ENCODE data around the gene COG6.
A peak's percentile ranks its signal among the peaks of the same experiment; 100 is the strongest.

Gene COG6

DNA sequence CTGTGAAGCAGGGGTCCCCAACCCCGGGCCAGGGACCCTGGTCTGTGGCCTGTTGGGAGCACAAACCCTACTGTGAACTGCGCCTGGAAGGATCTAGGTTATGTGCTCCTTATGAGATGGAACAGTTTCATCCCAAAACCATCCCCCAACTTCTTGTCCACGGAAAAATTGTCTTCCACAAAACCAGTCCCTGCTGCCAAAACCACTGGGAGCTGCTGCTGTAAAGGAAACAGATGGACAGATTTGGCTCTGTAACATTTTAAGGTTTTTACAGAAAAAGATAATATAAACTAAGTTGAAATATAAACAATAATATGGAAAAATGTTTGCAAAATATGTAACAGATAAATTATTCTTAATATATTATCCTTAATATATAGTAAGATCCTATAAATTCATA, 73.7 kb downstream of the COG6 start:
- Mint-ChIP-seq H3K9me3 (no peaks in the 10 kb centered on the region), H3K27ac (no peak overlapping the region), H3K4me1 (no peaks in the 10 kb centered on the region), H3K27me3 (no peaks in the 10 kb centered on the region), H3K4me3 (no peak overlapping the region)
- no peak for DNase-seq
- ATAC-seq: no peak

DNA sequence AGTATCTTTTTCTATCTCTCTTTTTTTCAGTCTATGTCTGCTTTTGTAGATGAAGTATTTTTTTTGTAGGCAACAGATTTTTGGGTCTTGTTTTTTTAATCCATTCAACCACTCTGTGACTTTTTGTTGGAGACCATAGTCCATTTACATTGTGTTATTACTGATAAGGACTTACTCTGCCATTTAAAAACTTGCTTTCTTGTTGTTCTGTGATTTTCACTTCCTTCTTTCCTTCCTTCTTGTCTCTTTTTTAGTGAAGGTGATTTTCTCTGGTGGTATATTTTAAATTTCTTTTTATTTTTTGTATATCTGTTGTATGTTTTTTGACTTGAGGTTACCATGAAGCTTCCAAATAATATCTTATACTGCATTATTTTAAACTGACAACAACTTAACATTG, 79.5 kb downstream of the COG6 start:
- H3K9me3 Mint-ChIP-seq: no peaks in the 10 kb centered on the region
- DNase-seq: no peak
- H3K27me3 Mint-ChIP-seq: no peaks in the 10 kb centered on the region
- no peak for ATAC-seq
- no peak overlapping the region for H3K27ac Mint-ChIP-seq
- H3K4me1 Mint-ChIP-seq: no peaks in the 10 kb centered on the region
- no peak overlapping the region for H3K4me3 Mint-ChIP-seq

DNA sequence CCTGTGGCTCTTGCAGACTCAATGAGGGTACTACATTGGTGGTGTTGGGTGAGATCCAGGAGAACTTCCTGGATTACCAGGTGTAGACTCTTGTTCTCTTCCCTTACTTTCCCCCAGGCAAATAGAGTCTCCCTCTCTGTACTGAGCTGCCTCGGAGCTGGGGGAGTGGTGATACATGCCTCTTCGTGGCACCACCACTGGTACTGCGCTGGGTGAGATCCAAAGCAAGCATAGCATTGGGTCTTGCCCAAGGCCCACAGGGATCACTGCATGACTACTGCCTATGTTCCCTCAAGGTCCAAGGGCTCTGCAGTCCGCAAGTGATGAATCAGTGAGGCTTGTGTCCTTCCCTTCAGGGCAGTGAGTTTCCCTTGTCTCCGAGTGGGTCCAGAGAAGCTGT, 81.6 kb downstream of the COG6 start:
- Mint-ChIP-seq H3K27me3 (no peaks in the 10 kb centered on the region), H3K27ac (no peak overlapping the region), H3K4me1 (no peaks in the 10 kb centered on the region), H3K4me3 (no peak overlapping the region), H3K9me3 (peaks cover 4 to 8% of the 10 kb centered on the region in 2 donors)
- ATAC-seq (no peak), DNase-seq (no peak)

DNA sequence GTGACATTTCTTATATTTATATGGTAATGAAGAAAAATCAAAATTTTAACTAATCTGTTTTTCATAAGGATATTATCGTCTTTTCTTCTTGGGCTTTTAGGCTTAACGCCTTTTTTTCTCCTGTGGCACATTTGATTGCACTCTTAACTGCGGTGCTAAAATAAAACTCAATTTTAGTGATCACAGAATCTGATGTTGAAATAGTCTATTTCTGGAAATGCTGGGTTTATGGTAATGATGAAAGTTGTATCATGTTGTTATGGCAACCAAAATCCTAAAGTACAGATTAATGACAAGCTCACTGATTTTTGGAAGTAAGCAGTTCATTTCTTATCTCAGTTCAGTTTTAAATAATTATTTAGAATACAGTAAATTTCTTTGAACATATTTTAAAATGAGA, 85.3 kb downstream of the COG6 start:
- DNase-seq: no peak
- no peak overlapping the region for H3K27ac Mint-ChIP-seq
- no peaks in the 10 kb centered on the region for H3K4me1 Mint-ChIP-seq
- H3K4me3 Mint-ChIP-seq: no peak overlapping the region
- peaks cover 8 to 27% of the 10 kb centered on the region in 2 donors for H3K9me3 Mint-ChIP-seq
- ATAC-seq: no peak
- no peaks in the 10 kb centered on the region for H3K27me3 Mint-ChIP-seq

DNA sequence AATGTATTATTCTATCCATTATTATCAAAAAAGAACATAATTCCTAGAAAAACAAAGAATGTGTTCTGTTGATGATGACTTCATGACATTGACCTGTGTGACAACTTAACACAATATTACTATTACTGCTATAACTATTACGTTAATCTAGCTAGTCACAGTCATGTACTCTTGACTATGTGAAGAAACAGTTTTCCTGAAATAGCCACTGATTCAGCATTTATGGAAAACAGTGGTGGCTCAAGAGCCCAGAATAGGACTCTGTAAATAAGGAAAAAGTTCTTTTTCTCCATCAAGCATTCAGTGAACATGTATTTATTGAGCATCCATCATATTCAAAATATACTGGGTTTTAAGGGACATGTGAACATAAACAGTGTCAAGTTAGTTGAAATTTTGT, 93.5 kb downstream of the COG6 start:
- H3K27ac Mint-ChIP-seq: no peak overlapping the region
- ATAC-seq (no peak), DNase-seq (no peak)
- H3K27me3 Mint-ChIP-seq: no peaks in the 10 kb centered on the region
- H3K4me3 Mint-ChIP-seq: no peak overlapping the region
- peaks cover 0 to 5% of the 10 kb centered on the region in 2 donors for H3K9me3 Mint-ChIP-seq
- H3K4me1 Mint-ChIP-seq: no peaks in the 10 kb centered on the region

GRCh38 chr13:39749528-39749927, 94.1 kb downstream of the COG6 start:
- Mint-ChIP-seq H3K4me3 (no peak overlapping the region), H3K4me1 (no peaks in the 10 kb centered on the region), H3K9me3 (no peaks in the 10 kb centered on the region), H3K27ac (no peak overlapping the region), H3K27me3 (no peaks in the 10 kb centered on the region)
- DNase-seq (no peak), ATAC-seq (no peak)

GRCh38 chr13:39751805-39752204, 96.3 kb downstream of the COG6 start:
- DNase-seq: no peak
- Mint-ChIP-seq H3K27me3 (no peaks in the 10 kb centered on the region), H3K9me3 (peaks cover 0 to 9% of the 10 kb centered on the region in 2 donors), H3K4me1 (no peaks in the 10 kb centered on the region), H3K27ac (no peak overlapping the region), H3K4me3 (no peak overlapping the region)
- ATAC-seq: no peak

GRCh38 chr13:39760521-39760920, 105.1 kb downstream of the COG6 start:
- no peak for ATAC-seq
- Mint-ChIP-seq H3K27me3 (no peaks in the 10 kb centered on the region), H3K4me3 (no peak overlapping the region), H3K4me1 (no peaks in the 10 kb centered on the region), H3K9me3 (peaks cover 0 to 9% of the 10 kb centered on the region in 2 donors), H3K27ac (no peak overlapping the region)
- no peak for DNase-seq

GRCh38 chr13:39765801-39766463, 110.5 kb downstream of the COG6 start:
- Mint-ChIP-seq H3K27me3 (no peaks in the 10 kb centered on the region), H3K27ac (no peak overlapping the region), H3K9me3 (no peaks in the 10 kb centered on the region), H3K4me1 (peaks cover 21% of the 10 kb centered on the region), H3K4me3 (no peak overlapping the region)
- ATAC-seq (peak; percentile 86), DNase-seq (peak; percentile 17 to 42)

- H3K27me3 Mint-ChIP-seq: no peaks in the 10 kb centered on the region
- no peak overlapping the region for H3K27ac Mint-ChIP-seq
- DNase-seq (no peak), ATAC-seq (no peak)
- peaks cover 21% of the 10 kb centered on the region for H3K4me1 Mint-ChIP-seq
- H3K4me3 Mint-ChIP-seq: no peak overlapping the region
- no peaks in the 10 kb centered on the region for H3K9me3 Mint-ChIP-seq
Measured at GRCh38 chr13:39766464-39767158, 111.1 kb downstream of the COG6 start.

DNA sequence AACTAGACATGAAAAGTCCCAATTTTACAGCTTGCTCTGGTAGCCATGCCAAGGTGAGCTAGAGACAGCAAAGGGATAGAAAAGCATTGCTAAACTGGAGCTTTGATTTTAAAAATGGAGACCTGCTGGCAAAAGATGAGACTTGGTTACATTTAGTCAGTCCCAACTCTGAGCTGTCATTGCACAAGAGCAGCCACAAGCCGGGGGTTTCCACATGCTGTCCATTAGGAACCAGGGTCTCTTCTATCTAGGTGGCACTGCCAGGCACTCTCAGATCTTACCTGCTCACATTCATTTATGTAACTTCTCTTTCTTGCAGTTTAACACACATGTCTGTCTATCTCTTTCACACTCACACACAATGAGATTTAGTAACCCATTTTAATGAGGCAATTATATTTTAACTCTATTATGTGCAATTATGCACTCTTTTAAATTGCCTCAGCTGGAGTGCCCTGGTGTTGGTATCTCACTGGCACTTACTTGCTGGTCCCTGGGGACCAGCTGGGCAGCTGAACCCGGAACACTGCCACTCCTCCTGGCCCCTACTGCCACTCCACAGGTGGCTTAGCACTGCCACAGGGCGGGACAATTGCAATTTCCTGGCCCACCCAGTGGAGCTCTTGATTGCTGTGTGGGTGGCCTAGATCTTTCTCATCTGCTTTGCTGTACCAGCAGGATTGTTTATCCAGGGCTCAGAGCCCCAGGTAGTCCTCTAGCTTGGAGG, 112.5 kb downstream of the COG6 start:
- Mint-ChIP-seq H3K4me1 (peaks cover 21% of the 10 kb centered on the region), H3K27ac (no peak overlapping the region), H3K4me3 (no peak overlapping the region), H3K27me3 (no peaks in the 10 kb centered on the region), H3K9me3 (peaks cover 0 to 4% of the 10 kb centered on the region in 2 donors)
- DNase-seq (no peak), ATAC-seq (peak; percentile 48)

- peaks cover 21% of the 10 kb centered on the region for H3K4me1 Mint-ChIP-seq
- DNase-seq (no peak), ATAC-seq (no peak)
- no peak overlapping the region for H3K4me3 Mint-ChIP-seq
- peaks cover 0 to 5% of the 10 kb centered on the region in 2 donors for H3K9me3 Mint-ChIP-seq
- H3K27me3 Mint-ChIP-seq: no peaks in the 10 kb centered on the region
- H3K27ac Mint-ChIP-seq: no peak overlapping the region
Measured at GRCh38 chr13:39768962-39769361, 113.5 kb downstream of the COG6 start.

- no peak overlapping the region for H3K27ac Mint-ChIP-seq
- ATAC-seq: no peak
Measured at GRCh38 chr13:39770221-39771090, 115.0 kb downstream of the COG6 start.

DNA sequence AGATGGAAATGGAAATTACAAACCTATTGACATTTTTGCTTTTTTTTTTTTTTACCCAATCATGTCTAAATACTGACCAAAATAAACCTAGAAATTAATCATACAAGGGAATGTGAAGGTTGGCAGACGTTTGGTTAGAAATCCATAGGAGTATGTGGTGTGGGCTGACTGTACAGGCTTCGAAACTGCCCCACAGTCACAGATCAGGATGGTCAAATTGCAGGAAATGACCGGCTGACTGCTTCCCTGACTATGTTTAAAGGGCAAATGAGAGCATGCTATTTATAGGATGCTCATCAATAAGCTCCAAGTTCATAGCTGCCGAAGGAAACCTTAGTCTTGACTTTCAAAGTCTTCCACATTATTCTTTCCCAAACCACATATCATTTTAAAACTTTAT, 118.4 kb downstream of the COG6 start:
- Mint-ChIP-seq H3K27me3 (no peaks in the 10 kb centered on the region), H3K4me1 (peaks cover 31% of the 10 kb centered on the region), H3K27ac (no peak overlapping the region), H3K4me3 (no peak overlapping the region), H3K9me3 (peaks cover 11 to 18% of the 10 kb centered on the region in 2 donors)
- ATAC-seq (no peak), DNase-seq (no peak)

More at GRCh38 chr13:39770221-39771090, 115.0 kb downstream of the COG6 start:
- Mint-ChIP-seq H3K4me1 (peaks cover 21% of the 10 kb centered on the region), H3K9me3 (peaks cover 0 to 5% of the 10 kb centered on the region in 2 donors), H3K27me3 (no peaks in the 10 kb centered on the region), H3K4me3 (no peak overlapping the region)
- no peak for DNase-seq

DNA sequence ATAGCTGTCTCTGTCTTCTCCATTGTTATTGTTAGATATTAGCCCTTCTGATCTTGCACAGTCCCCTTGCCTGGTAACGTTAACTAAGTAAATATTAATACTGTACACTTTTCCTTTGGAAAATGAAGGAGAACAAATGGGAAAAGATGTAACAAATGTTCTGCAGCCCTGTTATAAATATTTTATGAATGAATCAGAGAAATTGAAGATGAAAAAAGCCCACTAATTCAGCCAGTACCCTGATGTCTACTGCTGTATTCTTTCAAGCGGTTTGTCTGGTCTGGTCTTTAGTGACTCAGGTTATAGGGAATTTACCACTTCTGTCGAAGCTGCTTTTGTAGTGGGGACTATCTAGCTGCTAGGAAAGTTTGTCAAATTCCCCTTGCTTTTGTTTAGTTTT, 121.0 kb downstream of the COG6 start:
- ATAC-seq (peak; percentile 89), DNase-seq (peak; percentile 18 to 34)
- H3K27ac Mint-ChIP-seq: peak overlapping the region; percentile 27 to 98
- H3K4me1 Mint-ChIP-seq: peaks cover 45% of the 10 kb centered on the region
- H3K4me3 Mint-ChIP-seq: peak overlapping the region; percentile 62 to 65
- H3K9me3 Mint-ChIP-seq: peaks cover 11 to 23% of the 10 kb centered on the region in 2 donors
- H3K27me3 Mint-ChIP-seq: no peaks in the 10 kb centered on the region
